Non-pigmented ciliary epithelial cell (primary cell): ENCODE results near the gene GNAS.

Source experiments
- DNase-seq: peaks from one replicate; pipeline ENCODE4 v3.0.0-alpha.2; 2010; ENCODE audit warnings: low read depth

GNAS gene

DNA sequence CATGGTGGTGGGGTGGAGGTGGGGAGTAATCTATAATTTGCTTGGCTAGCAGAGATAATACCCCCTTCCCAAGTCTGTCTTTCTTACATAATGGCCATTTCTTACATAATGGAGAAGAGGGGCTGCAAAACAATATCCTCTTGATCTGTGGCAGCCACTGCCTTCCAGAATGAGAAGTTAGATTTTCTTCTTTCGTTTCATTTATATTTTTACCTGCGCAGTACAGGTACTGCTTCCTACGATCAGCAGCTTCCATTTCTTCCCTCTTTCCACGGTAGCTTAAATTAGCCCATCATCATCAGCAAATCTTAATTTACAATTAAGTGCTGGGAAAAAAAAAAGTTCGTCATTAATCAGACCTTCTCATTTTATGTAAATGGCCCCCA lies 30.2 kb downstream of the GNAS start:
- no peak for DNase-seq

DNA sequence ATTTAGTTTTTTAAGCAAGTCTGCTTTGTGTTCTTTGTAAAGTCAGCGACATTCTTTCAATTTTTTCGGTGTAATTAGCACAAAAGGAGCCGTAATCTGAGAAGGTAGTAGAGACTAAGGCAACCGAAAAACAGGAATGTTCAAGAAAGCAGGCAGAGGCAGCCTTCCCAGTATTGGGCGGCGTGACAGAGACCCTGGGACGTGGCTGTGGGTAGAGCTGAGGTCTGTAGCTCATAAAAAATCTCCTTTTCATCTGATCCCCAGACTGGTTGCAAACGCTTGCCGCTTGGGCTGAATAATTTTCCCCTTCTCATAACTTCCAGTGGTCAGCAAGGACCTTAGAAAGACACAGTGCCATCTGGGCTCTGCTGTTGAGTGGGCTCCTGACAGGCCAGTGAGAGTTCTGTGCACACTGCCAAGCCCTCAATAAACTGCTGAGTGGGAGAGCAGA lies 30.8 kb downstream of the GNAS start:
- DNase-seq: no peak

DNA sequence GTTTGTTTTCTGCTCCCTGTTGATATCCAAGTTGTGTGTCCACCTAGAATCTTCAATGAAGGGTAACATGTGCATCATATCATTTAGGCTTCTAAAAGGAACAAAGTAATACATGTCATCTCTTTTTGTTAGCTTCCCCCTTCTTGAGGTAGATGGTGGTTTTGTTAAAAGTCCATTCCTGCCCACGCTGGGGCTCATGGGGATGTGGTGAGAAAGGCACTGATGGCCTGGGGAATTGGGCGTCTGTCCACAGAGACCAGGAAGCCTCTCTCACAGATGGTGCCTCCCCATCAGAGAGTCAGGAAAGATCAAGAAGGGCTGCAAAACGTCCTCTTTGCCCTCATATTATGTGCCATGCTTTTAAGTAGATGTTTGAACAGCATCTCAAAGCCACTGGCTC lies 32.5 kb downstream of the GNAS start:
- DNase-seq: no peak

DNA sequence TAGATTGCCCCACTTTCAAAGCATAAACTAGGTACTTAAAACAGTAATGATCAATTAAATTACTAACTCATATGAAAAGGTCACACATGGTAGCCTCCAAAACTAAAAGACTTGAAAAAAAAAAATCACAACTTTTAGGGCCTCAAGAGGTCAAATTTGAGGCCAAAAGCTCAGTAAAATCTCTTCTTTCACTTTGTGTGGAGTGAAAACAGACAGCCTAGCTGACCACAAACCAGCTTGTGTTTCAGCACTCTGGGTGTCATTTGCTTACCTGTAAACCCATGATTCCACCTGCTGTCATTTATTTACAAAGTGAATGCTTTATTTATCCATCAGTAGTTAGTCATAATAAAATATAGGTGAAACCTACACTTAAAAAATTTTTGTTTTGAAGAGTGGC lies 34.0 kb downstream of the GNAS start:
- no peak for DNase-seq

DNA sequence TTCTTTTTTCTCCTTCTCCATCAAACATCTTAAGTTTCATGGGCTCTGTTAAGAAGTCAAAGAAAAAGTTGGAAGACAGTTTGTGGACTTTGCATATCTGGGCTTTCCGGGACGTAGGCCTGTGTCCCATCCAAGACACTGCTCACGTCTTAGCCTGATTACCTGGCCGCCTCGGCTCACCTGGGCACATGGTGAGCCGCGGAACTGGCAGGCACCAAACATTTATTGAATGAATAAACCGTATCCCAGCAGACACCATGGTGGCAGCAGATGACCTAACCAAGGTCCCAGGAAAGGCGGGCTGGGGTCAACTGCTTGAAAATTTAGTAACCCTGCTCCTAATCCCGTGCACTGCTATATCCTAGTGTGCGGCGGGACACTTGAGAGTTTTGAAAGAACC lies 35.6 kb downstream of the GNAS start:
- no peak for DNase-seq

DNA sequence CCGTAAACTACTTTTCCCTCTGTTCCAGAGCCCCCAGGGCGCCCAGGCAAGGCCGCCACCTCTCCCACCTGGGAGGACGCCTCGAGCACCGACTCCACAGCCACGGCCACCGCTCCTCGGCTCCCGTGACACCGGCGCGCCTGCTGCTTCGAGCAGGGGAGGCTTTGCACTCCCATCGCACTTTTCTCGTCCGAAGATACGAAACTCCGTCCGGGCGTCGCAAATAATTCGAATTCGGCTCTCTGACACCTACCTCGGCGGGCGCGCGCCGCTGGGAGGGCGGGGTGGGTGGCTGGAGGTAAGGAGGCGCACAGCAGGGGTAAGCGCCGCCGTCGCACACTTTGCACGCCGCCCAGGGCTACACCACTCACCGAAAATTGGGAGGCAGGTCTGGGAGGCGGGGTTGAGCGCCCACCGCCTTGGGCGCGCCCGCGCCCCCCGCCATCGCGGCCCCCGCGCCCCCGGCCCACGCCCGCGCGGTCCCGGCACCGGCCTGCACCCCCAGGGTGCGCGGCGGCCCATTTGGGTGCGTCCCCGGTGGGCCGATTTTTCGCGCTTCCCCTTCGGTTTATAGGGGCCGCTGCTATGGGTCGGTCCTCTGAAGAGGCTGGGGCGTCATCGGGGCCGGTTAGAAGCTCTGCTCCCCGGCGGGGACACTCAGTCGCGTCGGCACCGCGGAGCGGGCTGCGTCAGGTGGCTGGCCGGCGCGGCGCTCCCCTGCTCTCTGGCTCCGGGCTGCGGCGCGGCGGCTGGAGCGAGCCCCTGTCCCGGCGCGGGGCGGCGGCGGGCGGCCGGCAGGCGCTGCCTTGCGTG lies 36.2 kb downstream of the GNAS start:
- DNase-seq: no peak

DNA sequence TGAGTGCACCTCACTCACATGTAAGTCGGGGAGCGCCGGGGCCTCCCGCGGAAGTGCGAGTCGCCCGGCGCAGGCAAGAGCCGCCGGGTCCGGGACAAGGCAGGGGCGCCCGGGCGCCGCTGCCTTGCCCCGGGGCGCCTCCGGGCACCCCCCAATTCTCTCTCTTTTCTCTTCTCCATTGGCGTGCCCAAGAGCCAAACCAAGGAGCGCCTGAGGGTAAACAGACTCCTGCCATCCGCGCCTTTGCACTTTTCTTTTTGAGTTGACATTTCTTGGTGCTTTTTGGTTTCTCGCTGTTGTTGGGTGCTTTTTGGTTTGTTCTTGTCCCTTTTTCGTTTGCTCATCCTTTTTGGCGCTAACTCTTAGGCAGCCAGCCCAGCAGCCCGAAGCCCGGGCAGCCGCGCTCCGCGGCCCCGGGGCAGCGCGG lies 36.8 kb downstream of the GNAS start:
- no peak for DNase-seq

DNA sequence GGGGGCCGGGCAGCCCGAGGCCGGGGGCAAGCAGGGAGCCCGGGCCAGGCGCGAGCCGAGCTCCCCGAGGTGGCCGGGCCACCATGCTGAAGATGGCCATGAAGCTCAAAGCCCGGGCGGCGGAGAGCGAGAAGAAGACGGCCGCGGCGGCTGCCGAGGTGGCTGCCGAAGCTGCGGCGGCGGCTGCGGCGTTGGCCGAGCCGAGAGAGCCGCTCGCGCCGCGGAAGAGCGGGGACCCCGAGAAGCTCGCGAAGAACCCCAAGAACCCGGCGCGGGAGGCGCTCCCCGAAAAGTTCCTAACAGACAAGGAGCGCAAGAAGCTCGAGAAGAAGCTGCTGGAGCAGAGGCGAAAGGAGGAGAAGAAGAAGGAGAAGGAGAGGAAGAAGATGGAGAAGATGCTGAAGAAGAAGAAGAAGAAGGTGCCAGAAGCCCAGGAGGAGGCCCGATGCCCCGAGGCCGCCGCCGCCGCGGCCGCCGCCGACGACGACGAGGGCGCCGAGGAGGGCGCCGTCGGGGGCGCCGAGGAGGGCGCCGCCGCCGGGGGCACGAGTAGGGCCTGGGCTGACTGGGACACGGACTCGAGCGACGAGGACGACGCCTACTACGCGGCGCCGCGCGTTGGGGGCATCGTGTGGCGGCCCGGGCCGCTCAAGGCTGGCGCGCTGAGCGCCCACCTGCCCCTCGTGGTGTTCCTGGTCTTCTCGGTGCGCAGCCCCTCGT lies 37.4 kb downstream of the GNAS start:
- DNase-seq: no peak

DNA sequence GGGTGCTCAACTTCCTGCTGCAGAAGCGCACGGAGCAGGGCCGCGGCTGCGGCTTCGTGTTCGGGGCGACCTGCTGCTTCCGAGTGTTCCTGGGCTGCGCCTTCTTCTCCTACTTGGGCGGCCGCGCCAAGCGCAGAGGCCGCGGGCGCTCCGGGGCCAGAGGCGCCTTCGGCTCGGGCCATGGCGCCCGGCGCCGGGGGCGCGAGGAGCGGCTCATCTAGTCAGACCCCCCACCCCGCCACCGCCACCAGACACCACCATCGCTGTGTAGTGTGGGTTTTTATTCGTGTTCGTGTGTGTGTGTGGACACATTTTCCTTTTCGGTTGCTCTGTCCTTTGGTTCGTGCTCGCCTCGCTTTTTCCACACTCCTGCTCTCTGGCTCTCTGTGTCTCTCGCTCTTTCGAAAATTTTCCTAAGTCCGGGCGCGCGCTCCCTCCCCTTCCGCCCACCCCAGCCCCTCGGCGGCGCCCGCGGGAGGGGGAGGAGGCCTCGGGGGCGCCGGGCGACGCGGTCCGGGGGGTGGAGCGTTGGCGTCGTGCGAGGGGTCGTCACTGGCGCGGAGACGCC lies 38.1 kb downstream of the GNAS start:
- peak; percentile 27 for DNase-seq

DNA sequence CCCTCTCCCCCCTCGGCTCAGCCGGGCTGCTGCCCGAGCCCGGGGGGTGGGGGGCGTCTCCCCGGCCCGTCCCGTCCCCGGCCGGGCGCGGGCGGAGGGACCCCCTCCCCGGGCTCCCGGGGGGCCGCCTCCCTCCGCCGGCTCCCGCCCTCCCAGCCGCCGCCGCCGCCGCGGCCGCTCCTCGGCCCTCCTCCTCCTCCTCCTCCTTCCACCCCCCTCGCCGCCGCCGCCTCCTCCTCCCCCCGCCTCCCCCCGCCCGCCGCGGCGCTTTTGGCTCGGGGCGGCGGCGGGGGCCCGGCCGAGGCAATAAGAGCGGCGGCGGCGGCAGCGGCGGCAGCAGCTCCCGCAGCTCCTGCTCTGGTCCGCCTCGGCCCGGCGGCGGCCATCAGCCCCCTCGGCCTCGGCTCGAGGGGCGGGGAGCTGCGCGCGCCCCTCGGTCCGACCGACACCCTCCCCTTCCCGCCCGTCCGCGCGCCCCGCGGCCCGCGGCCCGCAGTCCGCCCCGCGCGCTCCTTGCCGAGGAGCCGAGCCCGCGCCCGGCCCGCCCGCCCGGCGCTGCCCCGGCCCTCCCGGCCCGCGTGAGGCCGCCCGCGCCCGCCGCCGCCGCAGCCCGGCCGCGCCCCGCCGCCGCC lies 38.7 kb downstream of the GNAS start:
- DNase-seq: no peak

DNA sequence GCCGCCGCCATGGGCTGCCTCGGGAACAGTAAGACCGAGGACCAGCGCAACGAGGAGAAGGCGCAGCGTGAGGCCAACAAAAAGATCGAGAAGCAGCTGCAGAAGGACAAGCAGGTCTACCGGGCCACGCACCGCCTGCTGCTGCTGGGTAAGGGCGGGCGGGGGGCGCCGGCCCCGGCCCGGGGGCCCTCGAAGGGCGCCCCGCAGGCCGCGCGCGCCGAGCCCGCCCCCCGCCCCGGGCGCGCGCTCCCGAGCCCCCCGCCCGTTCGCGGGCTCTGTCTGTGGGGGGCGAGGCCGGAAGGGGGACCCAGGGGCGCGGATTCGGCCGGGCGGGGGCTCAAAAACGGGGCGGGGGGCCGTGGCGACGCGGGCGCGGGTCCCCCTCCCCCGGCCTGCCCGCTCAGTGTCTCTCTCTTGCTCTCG lies 39.2 kb downstream of the GNAS start:
- no peak for DNase-seq

DNA sequence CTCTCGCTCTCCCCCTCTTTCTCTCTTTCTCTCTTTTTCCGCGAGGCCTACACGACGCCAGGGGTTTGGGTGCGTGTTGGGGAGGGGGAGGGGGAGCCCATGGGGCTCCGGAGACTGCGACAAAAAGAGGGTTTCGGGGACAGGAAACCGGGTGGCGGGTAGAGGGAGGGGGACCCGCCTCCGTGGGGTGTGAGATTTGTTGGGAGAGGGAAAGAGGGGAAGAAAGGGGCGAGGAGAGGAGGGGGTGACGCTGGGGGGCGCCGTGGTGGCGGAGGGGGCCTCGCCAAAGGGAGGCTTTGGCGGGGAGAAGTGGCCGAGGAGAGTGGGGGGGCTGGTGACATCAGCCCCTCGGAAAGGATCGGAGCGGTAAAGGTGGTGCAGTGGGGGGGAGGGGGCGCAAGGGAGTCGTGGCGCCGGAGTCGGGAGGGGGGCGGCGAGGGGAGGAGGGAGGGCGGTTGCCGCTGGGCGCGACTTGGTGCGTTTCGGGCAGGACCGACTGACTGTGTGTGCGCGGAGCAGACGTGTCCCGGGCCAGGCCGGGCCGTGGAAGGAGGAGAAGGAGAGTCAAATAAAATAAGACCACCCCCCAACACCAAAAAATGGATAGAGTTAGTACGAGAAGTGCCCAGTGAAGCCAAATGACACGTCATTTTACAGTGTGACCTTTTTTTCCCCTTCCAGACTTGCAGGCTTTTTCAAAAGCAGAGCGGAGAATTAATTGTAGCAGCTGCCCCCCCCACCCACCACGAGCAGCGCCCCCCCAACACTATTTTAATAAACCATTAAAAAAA lies 39.8 kb downstream of the GNAS start:
- no peak for DNase-seq

DNA sequence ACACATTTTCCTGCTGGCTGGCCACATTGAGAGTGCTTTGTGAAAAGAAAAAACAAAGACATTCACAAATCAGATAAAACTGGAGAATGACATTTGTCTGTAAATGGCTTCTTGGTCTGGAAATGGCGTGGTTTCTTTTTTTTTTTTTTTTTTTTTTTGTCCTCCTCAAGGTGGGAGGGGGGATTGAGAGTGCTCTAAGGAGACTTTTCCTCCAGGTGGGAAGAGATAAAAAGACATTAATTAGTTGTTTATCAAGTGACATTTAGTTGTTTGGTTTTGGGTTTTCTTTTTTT lies 40.4 kb downstream of the GNAS start:
- no peak for DNase-seq

DNA sequence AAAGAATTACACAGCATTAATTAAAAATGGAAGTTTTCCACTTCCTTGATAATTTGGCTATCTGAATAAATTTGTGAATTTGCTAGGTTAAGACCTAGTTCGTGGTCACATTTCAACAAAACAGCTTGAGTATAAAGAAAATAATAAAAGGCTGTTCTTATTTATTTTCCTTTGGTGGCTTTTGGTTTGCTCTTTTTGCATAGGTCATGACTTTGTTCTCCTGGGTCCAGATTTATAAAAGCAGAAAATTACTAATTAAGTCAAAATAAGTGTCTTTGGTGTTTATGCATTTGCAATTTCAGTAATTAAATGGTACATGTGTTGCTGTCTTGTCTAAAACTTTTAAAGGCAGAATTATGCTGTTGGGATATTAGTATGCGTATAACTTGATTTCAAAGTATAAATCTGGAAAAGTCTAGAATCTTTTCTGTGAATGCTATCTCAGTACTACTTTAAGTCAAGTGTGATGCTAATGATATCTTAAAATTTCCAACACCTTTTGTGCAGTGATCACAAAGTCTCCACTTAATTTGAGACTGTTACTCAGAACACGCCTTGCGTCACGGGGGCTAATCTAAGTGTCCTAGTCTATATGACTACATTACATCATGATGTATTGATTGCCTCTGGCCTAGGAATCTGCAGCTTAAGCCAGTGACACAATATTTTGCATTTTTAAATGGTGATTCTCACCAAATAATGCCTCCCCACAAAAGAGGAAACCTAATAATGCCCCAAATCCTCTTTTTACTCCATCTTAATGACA lies 41.0 kb downstream of the GNAS start:
- DNase-seq: no peak

DNA sequence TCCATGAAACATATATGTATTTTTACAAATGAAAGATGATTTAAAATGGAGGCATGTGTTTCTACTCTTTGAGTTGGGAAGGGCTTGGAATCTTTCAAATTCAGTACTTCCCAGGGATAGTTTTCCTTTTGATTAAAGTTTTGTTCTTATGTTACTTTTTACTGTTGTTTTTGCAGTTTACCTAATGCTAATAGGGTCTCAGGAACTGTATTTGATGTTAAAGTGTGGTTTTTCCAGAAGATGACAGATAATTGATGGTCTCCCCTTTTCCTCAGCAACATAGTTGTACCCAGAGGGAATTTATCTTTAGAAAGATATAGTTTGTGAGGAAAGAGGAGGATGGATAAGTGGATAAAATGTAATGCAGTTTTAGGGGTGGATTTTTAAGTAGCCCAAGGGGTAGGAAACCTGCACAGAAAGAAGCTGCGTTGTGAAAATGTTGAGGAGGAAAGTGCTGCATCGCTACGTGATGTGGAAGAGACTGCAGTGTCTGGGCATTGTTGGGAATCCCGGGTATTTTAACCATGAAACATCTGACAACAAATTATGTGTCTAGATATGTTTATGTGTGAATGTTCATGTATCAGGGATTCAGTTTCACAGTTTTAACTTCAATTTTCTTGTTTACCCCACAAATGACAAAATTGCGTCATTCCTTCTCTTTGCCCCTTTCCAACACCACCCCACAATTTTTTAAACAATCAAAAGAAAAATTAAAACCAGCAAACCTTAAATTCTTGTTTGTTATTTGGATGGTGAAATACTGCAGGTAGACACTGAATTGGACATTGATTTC lies 42.3 kb downstream of the GNAS start:
- DNase-seq: no peak

DNA sequence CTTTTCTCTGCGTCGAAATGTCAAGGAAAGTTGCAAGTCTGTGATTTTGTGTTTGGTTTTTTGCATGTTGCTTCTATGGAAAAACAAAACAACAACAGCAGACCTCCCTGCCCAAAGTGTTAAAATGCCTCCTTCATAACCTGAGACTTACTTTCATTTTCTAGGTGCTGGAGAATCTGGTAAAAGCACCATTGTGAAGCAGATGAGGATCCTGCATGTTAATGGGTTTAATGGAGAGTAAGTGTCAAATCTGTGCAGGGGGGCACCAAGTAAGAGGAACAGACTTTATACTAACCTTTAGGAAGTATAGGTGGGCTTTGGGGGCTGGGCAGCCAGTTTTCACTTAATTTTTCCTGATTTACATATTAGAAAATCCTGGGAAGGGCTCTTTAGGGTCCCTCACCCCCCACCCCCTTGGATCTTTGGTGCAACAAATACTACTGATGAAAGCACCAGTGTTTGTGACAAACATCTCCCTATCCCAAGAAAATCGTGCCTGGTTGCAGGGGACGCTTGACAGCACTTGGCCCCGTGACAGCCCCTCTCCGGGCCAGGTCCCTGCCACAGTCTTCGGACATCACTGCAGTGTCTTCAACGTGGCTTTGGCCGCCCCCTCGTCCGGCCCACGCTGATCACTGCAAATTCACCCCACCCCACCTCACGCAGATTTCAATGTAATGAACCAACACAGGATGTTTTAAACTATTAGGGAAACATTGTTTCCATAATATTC lies 43.1 kb downstream of the GNAS start:
- DNase-seq: no peak

DNA sequence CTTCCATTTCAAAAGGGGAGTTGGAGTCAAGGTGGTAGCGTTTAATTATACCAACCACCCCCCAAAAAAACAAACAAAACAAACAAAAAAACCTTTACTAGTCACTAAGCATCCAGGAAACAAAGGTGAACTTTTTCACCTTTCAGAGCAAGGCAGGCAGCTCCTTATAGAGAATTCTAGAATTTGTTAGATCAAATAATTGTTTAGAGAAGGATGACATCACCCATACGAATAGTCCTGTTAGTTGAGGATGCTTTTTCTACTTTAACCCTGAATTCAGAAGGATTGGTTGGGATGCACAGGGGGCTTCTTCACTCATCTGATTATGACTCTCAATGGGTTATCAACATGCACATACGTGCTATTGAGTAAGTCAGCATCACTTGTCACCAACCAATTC lies 44.3 kb downstream of the GNAS start:
- no peak for DNase-seq

DNA sequence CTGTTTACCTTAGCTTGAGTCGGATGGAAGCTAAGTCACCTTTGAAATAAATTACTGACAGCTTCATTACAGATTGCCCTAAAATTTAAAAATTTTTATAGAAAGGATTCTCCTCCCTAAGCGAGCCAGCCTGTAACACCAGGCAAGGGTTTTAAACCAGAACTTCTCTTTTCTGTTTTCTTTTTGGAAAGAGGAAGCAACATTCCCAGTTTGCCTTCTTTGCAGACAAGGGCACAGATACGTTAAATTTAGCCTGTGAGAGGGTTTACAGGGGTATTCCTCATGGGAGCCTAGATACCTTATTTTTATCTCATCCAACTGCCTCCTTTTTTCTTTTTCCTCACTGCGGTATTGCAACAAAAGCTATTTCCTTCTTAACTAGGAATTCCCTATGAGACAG lies 45.0 kb downstream of the GNAS start:
- DNase-seq: no peak

DNA sequence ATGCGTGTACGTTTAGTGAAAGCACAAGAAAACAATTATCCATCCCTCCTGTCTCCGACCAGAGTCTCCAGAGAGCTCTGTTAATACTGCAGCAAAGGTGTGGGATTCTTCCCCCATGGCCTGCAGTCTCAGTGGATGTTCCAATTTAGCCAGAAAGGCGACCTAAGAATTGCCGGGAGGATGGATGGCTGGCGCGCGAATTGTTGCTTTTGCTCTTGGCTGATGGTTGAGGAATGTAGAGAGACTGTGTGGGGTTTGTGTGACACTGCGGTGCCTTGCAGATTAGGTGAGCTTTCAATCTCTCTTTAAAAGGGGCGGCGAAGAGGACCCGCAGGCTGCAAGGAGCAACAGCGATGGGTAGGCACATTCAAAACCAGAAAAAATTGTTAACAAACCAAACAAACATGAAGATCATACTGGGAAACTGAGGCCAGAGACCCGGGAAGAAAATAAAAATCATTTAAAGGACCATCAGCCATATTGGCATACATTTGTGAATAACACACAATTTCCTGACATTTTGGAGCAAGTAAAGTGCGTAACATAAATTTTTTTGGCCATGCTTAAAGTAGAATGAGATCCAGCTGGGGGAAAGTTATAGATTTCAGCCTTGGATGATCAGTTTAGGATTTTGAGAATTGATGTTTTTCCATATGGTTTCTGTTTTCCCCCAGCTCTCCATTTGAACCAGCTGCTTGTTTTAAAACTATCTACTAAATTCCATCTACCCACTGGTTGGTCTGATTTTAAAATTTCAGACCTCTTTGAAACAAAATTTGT lies 46.3 kb downstream of the GNAS start:
- DNase-seq: no peak
